Hepatocyte (in vitro differentiated cells): Measurements from ENCODE around the gene DLK2.

Experiments used
- EZH2 ChIP-seq: fragments of 200-600 bp; sonication (generic); IDR thresholded peaks from 2 replicates; pipeline ENCODE4 v1.6.1; 2016; ENCODE audit warnings: antibody characterized with exemption, mild to moderate bottlenecking, borderline replicate concordance
- TF ChIP-seq, protein P1 (sequence below): fragments of 200-600 bp; sonication (generic); IDR thresholded peaks from 2 replicates; pipeline ENCODE4 v1.5.1; 2016; ENCODE audit warnings: antibody characterized with exemption, mild to moderate bottlenecking; ENCODE audit not compliant: poor library complexity

GRCh38 chr6:43490523-43490939 is 35.2 kb upstream of the DLK2 start:
- TF ChIP-seq, protein P1, sequence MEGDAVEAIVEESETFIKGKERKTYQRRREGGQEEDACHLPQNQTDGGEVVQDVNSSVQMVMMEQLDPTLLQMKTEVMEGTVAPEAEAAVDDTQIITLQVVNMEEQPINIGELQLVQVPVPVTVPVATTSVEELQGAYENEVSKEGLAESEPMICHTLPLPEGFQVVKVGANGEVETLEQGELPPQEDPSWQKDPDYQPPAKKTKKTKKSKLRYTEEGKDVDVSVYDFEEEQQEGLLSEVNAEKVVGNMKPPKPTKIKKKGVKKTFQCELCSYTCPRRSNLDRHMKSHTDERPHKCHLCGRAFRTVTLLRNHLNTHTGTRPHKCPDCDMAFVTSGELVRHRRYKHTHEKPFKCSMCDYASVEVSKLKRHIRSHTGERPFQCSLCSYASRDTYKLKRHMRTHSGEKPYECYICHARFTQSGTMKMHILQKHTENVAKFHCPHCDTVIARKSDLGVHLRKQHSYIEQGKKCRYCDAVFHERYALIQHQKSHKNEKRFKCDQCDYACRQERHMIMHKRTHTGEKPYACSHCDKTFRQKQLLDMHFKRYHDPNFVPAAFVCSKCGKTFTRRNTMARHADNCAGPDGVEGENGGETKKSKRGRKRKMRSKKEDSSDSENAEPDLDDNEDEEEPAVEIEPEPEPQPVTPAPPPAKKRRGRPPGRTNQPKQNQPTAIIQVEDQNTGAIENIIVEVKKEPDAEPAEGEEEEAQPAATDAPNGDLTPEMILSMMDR = no peak
- TF ChIP-seq EZH2 = no peak
